ENCODE data around the gene LCLAT1. TPM values are rescaled to one million over a fixed set of nuclear protein-coding genes. Genes with fewer than 3 reads are reported as not detected.

LCLAT1 gene
- total RNA-seq, 1 experiment from 2014 or later: 32.9 TPM

DNA sequence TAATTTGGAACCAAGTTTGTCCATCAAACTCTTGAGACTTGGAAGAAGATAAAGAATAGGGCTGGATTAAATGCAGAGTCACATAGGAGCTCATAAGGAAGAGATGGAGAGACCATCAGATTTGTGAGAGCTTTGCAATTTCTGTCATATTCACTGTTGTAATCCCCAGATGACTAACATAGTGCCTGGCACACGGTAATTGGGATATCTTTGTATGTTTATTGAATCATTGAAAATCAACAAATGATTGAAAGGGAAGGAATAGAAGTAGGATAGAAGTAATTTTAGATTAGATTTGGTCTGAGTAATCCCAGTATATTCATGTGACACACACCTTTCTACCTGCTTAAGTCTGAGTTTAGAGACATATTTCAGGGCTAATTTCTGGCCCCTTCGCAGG lies 75.4 kb downstream of the LCLAT1 start:
- Histone ChIP-seq H3K27me3 (ENCODE audit: insufficient read depth, low read length) (no peaks in the 10 kb centered on the region), H3K4ac (ENCODE audit: low read depth, low read length) (no peak overlapping the region), H3K4me2 (ENCODE audit: insufficient read depth, insufficient read length, low read length) (no peak overlapping the region), H2AFZ (ENCODE audit: low read length) (no peak overlapping the region), H3K14ac (ENCODE audit: insufficient read depth, low read length) (no peak overlapping the region), H3K23ac (ENCODE audit: insufficient read length, low read depth, low read length) (no peak overlapping the region), H3K23me2 (ENCODE audit: insufficient read length, low read depth, low read length, poor library complexity, severe bottlenecking) (no peaks in the 10 kb centered on the region), H4K5ac (ENCODE audit: insufficient read length, low read depth, low read length) (no peak overlapping the region), H3K18ac (ENCODE audit: insufficient read length, low read depth, low read length) (no peak overlapping the region), H2AK5ac (ENCODE audit: insufficient read length, low read length) (no peak overlapping the region), H3T11ph (ENCODE audit: low read length) (no peak overlapping the region), H2BK5ac (ENCODE audit: insufficient read length, low read length) (no peak overlapping the region), H3K56ac (ENCODE audit: insufficient read length, low read depth, low read length) (no peak overlapping the region), H4K91ac (ENCODE audit: insufficient read length, low read depth, low read length) (no peak overlapping the region), H3K79me2 (ENCODE audit: insufficient read depth, low read length) (no peaks in the 10 kb centered on the region), H3K27ac (ENCODE audit: insufficient read length, low read depth, low read length) (no peak overlapping the region), H2BK12ac (ENCODE audit: insufficient read length, low read depth, low read length) (no peak overlapping the region), H2BK20ac (ENCODE audit: low read depth, low read length, poor library complexity, severe bottlenecking) (no peak overlapping the region), H3K4me1 (ENCODE audit: insufficient read depth, low read length) (no peaks in the 10 kb centered on the region; the same call in 1 of the 2 replicates), H4K20me1 (ENCODE audit: control insufficient read depth, insufficient read depth, insufficient read length) (no peaks in the 10 kb centered on the region), H2BK120ac (ENCODE audit: low read depth, low read length, poor library complexity, severe bottlenecking) (no peak overlapping the region), H3K9me3 (ENCODE audit: control insufficient read depth, low read depth, low read length) (peaks cover 4% of the 10 kb centered on the region), H3K79me1 (ENCODE audit: insufficient read depth, low read depth, low read length, poor library complexity, severe bottlenecking) (no peaks in the 10 kb centered on the region), H3K9ac (ENCODE audit: extremely low read depth, insufficient read length, low read length) (no peak overlapping the region), H4K8ac (replicated peaks; ENCODE audit: insufficient read length, low read depth, low read length) (no peak overlapping the region), H2BK15ac (ENCODE audit: low read depth, low read length) (no peak overlapping the region)
- WGBS (ENCODE audit: extremely low coverage, insufficient read length, low lambda C conversion rate): no CpG with 5 or more reads among the region's 2 CpGs
- H3K27me3 Mint-ChIP-seq (ENCODE audit: low read depth): no peaks in the 10 kb centered on the region
- peaks cover 15 to 23% of the 10 kb centered on the region in 2 experiments for H3K9me3 Mint-ChIP-seq
- TF ChIP-seq, protein P1, sequence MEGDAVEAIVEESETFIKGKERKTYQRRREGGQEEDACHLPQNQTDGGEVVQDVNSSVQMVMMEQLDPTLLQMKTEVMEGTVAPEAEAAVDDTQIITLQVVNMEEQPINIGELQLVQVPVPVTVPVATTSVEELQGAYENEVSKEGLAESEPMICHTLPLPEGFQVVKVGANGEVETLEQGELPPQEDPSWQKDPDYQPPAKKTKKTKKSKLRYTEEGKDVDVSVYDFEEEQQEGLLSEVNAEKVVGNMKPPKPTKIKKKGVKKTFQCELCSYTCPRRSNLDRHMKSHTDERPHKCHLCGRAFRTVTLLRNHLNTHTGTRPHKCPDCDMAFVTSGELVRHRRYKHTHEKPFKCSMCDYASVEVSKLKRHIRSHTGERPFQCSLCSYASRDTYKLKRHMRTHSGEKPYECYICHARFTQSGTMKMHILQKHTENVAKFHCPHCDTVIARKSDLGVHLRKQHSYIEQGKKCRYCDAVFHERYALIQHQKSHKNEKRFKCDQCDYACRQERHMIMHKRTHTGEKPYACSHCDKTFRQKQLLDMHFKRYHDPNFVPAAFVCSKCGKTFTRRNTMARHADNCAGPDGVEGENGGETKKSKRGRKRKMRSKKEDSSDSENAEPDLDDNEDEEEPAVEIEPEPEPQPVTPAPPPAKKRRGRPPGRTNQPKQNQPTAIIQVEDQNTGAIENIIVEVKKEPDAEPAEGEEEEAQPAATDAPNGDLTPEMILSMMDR (conservative IDR thresholded peaks at IDR 0.05): no peak
- no peak for DNase-seq
- H3K36me3 Mint-ChIP-seq (ENCODE audit: insufficient read depth in 1 of 3, low read depth in 3 of 3): peaks cover 32 to 47% (median 33%) of the 10 kb centered on the region in 3 experiments
- peaks cover 7 to 10% of the 10 kb centered on the region in 2 experiments; a peak in 3 of 4 replicates for H3K4me1 Mint-ChIP-seq
- no peak overlapping the region for H3K27ac Mint-ChIP-seq
- H3K4me3 Mint-ChIP-seq: no peak overlapping the region

Measured in H9 (cell line).